Inflammatory macrophage treated with lipopolysaccharide for 4 hours (primary cell): ENCODE measurements around the gene AJM1.
"Not testable (repeated sequence)": the region's sequence is repeated elsewhere in the genome, so short reads cannot be mapped to it uniquely, and the experiment has no call there.

ENCODE experiments used
- DNase-seq: peaks from one replicate; pipeline ENCODE4 v3.0.0-alpha.2; 2020

Gene AJM1

GRCh38 chr9:136842380-136842948 lies at the start of gene AJM1:
Gene AJM1, plus strand, starts transcription at chr9:136842478. Its CDS starts 1,937 bp downstream, at chr9:136844415.
- DNase-seq = peak; percentile 74

- peak; percentile 7 for DNase-seq
Observed at GRCh38 chr9:136793086-136793946, 49.0 kb upstream of the AJM1 start.

DNA sequence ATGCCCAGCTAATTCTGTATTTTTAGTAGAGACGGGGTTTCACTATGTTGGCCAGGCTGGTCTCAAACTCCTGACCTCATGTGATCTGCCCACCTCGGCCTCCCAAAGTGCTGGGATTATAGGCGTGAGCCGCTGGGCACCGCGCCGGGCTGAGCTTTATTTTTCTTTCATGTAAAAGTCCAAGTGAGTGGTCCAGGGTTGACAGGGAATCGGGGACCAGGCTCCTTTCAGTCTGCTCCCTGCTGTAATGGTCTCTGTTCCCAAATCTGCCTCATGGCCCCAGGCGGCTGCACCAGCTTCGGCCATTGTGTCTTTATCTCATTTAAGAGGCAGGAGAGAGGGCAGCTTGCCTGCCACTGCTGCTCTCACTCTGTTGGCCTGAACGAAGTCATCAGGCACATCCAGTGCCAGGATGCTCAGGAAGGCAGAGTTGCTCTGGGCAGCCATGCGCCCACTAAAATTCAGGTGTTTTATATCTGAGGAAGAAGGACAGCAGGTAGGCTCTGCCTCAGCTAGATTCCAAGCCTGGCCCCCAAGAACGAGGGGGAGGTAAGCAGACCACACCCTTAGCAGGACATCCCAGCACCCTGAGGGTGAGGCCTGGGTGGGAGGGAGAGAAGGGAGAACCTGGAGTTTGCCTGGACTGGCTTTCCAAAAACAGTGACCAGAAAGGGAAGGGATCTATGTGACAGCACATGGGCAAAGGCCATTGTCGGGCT lies 47.8 kb upstream of the AJM1 start:
- DNase-seq = no peak

- peak; percentile 56 for DNase-seq
Observed at GRCh38 chr9:136795000-136795348, 47.3 kb upstream of the AJM1 start.

DNA sequence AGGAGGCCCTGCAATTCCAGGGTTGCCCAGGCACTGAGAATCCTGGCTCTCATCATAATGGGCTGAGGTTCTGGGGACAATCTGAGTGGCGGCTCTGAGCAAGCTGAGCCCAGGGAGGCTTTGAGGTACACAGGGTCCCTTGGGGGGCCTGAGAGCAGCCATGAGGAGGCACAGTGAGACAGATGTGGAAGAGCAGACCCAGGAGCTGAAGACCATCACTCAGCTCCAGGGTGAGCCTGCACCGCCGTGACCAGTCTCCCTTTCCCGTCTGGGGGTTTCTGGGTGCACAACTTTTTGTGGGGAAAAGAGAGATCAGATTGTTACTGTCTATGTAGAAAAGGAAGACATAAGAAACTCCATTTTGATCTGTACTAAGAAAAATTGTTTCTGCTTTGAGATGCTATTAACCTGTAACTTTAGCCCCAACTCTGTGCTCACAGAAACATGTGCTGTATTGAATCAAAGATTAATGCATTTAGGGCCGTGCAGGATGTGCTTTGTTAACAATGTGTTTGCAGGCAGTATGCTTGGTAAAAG lies 46.0 kb upstream of the AJM1 start, which contains the start of gene CCDC183:
Gene CCDC183 (plus strand): TSS at position 101 of the 537 bp plus-strand sequence. CDS start 60 bp downstream, at position 161.
- no peak for DNase-seq

GRCh38 chr9:136796775-136797347 lies 45.4 kb upstream of the AJM1 start:
- not testable (repeated sequence) for DNase-seq

DNA sequence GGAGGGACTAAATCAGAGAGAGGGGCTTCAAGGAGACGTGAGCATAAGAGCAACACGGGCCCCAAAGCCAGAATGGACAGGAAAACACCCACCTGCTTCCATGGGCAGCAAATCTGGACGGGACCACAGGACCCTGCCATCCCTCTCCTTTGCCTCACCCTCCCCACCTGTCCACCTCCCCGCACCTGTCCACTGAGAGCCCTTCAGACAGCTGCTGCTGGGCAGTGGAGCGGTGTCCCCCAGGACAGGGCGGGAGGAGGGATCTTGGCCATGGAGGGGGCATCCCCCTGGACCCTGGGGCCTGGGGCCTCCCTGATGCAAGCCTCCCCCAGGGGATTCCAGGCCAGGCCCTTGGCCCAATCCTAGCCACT lies 43.6 kb upstream of the AJM1 start:
- DNase-seq = no peak

GRCh38 chr9:136799079-136799853 lies 43.0 kb upstream of the AJM1 start:
- no peak for DNase-seq

GRCh38 chr9:136799854-136800657 lies 42.2 kb upstream of the AJM1 start:
- peak; percentile 39 for DNase-seq

DNA sequence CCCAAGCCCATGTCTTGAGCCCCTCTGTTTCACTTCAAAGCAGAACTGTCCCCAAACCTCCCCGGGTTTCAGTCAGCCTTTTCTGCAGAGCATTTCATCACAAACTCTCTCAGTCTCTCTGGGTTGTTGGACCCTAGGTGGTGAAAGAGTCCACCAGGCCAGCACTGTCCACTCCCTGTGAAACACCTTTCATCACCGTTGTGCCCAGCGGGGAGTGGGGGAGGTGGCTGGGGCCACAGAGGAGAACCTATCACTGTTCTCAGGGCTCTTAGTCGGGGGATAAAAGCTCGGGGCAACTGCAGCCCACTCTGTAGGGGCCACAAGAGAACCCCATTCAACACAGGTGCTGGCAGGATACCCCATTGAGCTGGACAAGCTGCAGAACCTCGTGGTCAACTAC lies 40.0 kb upstream of the AJM1 start:
- no peak for DNase-seq

- not testable (repeated sequence) for DNase-seq
Observed at GRCh38 chr9:136803009-136803550, 39.2 kb upstream of the AJM1 start.

DNA sequence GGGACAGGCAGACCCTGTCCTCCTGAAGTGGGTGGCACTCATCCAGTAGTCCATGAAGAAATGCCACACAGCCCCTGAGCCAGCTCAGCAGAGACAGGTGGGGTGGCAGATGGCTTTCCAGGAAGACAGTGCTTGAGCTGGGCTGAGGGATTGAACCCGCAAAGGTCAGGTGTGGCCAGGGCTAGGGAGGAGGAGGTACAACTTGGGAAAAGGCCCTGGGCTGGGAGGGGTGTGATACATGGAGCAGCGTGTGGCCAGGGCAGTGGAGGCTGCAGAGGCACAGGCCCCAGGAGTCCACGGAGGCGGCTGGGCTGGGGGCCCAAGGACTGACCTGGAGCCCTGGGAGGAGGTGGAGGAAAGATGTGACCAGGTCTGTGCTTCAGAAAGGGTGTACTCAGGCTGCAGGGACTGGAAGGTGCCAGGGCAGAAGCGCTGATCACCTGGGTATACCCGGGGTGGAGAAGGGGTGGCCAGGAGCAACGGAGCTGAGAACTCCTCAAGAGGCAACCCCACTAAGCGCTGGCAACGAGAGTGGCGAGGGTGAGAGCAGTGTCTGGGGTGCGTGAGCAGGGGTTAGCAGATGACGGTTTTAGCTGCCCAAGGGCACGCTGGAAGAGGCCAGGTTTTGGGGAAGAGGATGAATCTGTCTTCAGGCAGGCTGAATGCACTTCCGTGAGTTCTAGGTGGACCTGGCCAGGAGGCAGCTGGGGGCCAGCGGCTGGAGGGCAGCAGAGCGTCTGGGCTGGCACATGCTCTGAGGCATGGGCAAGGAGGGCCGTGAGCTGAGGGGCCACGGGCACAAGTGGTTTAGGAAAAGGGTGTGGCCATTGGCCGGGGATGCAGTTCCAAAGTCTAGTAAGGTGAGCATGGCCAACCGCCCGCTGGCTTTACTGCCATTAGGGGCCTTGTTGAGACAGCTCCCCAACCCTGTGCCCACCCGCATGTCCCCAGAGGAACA lies 38.4 kb upstream of the AJM1 start:
- no peak for DNase-seq

- no peak for DNase-seq
Observed at GRCh38 chr9:136804509-136805206, 37.6 kb upstream of the AJM1 start.

- DNase-seq = no peak
Observed at GRCh38 chr9:136805207-136805740, 37.0 kb upstream of the AJM1 start.

DNA sequence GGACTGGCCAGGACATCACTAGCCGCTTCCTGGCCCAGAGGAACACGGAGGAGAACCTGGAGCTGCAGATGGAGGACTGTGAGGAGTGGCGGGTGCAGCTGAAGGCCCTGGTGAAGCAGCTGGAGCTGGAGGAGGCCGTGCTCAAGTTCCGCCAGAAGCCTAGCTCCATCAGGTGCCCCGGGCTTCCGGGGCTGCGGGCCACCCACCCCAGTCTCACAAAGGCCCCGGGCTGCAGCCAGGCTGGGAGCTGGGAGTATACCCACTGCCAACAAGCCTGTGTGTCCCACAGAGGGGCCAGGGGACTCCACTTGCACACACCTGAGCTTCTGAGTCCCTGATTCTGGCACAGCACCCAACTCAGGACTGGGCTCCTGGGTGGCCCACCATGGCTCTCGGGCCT lies 36.2 kb upstream of the AJM1 start:
- no peak for DNase-seq

DNA sequence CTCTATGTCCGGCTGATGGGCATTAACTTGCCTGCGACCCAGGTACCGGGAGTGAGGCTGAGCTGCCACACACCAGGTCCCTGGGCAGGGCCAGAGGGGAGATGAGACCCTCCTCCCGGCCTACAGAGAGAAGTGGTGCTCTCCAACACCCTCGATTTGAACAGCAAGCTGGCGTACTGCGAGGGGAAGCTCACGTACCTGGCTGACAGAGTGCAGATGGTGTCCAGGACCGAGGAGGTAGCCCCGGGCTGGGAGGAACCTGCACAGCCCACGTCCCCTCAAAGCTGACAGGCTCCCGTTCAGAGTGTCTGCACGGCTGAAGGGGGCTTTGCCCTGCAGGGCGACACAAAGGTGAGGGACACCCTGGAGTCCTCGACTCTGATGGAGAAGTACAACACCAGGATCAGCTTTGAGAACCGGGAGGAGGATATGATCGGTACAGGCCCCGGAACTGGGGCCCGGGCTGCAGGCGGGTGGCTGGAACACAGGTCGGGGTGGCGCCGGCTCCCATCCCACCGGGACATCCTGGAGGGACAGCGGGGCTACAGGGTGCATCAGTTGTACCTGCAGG lies 35.6 kb upstream of the AJM1 start:
- no peak for DNase-seq

DNA sequence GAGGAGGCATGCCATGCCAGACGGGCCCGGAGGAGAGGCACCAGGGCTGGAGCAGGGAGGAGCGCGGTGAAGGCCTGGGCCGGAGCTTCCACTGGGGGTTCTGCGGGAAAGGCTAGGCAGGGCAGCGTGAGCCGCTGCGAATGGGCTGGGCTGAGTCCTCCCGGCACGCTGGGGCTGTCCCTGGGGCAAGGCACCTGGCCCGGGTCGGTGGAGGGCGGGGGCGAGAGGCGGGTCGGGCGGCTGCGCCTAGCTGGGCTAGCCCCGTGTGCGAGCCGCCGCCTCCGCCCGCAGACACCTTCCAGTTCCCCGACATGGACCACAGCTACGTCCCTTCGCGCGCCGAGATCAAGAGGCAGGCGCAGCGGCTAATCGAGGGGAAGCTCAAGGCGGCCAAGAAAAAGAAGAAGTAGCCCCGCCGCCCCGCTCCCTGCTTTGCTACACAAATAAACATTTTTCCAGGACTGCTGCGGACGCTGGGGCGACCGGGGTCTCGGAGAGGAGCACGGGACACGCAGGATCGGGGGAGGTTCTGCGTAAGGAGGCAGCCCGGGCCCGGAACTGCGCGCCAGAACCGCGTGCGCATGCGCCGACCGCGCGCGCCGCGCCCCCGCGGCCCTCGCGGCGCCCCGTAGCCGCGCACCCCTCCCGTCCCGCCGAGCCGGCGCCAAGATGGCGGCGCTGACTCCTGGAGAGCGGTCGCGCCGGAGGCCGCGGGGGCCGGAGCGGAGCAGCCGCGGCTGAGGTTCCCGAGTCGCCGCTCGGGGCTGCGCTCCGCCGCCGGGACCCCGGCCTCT lies 34.8 kb upstream of the AJM1 start, which contains the start of gene RABL6:
Gene RABL6 (plus strand): TSS at position 668 of the 794 bp plus-strand sequence. CDS start 249 bp downstream, outside the sequence.
- peak; percentile 80 for DNase-seq
